Inflammatory macrophage treated with lipopolysaccharide for 4 hours (primary cell): ENCODE measurements around the gene CTIF.

Experiments used
- DNase-seq: peaks from one replicate; pipeline ENCODE4 v3.0.0-alpha.2; 2020

The CTIF gene

GRCh38 chr18:48689548-48689947 lies 150.7 kb downstream of the CTIF start:
- DNase-seq = no peak

DNA sequence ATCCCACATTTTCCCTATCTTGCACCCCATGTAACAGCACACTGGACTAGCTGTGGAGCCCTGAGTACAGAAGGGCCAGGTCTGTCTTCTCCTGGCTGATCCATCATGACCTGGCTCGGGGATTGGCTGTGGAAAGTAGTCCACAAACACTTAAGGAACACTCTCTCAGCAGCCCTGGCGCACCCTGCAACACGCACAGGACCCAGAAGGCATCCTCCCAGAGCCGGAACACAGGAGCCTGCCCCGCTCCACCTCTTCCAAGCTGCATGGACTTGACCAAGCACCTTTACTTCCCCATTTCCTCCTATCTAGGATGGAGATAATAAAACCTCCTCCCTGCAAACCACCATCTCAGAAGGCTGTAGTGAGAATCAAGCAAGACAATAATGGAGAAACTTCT lies 151.7 kb downstream of the CTIF start:
- no peak for DNase-seq

GRCh38 chr18:48693006-48693405 lies 154.2 kb downstream of the CTIF start:
- no peak for DNase-seq

GRCh38 chr18:48693625-48694262 lies 154.9 kb downstream of the CTIF start:
- no peak for DNase-seq

DNA sequence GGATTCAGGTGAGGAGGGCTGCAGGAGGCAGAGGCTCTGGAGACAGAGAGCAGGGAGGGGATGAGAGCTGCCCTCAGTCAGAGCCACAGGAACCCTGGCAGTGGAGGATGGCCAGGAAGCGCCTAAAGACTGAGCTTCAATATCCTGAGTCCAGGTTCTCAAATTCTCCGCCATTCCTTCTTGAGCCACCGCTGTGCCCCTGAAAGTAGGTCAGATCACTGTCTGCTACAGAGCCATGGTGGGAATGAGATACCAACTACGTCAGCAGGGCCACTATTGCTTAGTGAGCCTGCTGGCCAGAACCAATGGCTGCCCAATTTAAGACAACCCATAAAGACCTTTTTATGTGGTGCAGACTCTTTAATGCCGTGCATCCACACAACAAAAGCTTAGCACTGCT lies 155.5 kb downstream of the CTIF start:
- DNase-seq = no peak

- no peak for DNase-seq
These were observed 156.8 kb downstream of the CTIF start for GRCh38 chr18:48695671-48696070.

GRCh38 chr18:48696218-48696617 lies 157.4 kb downstream of the CTIF start:
- no peak for DNase-seq

- no peak for DNase-seq
These were observed 158.6 kb downstream of the CTIF start for GRCh38 chr18:48697441-48697840.

DNA sequence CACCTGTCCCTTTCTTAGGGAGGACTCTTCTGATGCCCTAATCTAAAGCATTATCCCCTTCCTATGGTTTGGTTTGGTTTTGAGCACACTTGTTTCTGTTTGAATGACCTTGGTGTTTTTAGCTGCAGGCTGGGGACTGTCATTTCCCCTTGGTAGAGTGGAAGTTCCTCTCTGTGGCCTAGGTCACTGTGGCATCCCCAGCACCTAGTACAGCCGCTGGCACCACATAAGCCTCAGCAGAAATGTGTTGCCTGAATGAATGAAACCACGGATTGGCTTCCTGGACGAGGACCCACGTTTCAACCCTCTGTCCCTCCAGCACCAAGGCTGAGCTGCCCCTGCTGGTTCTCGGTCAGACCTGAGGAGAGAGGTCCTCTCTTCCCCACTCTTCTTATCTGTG lies 159.9 kb downstream of the CTIF start:
- DNase-seq = peak; percentile 25

DNA sequence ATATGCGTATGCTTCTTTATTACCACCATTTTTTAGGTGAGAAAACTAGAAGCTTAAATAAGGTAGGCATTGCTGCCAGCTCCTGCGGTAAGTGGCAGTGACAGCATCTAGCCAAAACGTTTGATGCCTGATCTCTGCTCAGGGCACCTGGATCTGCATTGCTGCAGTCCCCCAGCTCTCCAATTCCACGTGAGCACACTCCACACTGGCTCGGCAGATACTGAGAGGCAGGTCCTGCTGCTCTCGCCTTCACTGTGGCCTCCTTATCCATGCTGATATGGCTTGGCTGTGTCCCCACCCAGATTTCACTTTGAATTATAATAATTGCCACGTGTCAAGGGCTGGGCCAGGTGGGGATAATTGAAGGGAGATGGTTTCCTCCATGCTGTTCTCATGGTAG lies 160.9 kb downstream of the CTIF start:
- DNase-seq = no peak

DNA sequence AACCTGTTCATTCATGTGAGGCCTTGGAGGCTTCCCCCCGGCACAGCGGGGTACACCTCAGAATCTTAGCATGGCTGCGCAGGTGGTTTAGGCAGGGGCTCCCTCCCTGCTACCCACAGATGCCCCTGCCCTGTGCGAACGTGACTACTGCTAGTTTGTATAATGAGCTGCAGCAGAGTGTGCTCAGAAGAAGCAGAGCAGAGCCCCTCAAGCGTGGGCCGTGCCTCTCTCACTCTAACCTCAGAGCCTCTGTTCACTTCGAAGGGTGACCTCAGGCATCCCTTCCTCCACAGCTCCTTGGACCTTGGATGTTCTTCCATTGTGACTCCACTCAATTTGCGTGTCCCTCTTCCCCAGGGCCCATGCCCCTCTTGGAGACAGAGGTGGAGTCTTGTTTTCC lies 161.6 kb downstream of the CTIF start:
- DNase-seq = no peak

DNA sequence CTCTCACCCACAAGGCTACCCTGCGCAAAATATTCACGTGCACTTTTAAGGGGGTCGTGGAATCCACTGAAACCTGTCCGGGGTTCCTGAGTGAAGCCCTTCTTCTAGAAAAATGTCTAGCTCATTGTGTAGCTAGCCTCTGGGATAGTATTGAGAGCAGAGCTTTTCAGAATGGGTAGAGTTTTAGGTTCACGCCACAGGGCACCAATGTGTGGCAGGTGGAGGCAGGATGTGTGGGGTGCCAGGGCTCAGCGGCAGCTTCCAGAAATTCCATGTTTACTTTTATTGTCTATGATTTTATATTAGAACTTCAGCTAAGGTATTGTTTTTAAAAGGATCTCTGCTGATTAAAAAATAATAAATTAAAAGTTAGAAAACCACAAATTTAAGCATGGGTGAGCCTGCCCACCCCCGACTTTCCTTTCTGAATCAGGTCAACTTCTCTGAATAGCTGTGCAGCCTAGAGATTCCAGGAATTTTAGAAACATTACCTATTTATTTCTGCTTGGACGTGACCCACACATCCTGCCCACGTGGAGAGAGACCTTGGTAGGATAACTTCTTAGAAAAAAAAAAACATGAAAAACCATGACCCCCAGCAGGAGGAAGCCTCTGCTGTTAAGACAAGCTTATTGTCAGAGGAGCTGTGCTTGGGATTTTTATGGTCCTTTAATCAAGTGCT lies 163.7 kb downstream of the CTIF start:
- DNase-seq = no peak

- no peak for DNase-seq
These were observed 164.2 kb downstream of the CTIF start for GRCh38 chr18:48703028-48703386.

GRCh38 chr18:48703418-48703817 lies 164.6 kb downstream of the CTIF start:
- DNase-seq = no peak

- no peak for DNase-seq
These were observed 166.2 kb downstream of the CTIF start for GRCh38 chr18:48705043-48705442.

DNA sequence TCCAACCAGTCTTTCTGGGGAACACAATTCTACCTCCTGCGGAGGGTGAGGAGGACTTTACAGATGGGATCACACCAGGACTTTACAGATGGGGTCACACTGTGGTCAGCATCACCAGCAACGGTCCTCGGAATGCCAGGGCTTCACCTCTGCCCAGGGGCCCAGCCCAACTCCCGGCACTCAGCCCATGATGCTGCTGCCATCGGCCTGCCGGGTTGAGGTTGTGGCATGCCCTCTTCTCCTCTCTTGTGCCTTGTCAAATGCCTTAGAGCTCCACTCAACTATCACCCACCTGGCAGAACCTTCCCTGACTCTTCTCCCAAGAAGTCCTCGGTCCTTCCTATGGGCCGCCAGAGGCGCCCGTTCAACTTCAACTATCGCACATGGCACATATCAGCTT lies 166.7 kb downstream of the CTIF start:
- DNase-seq = no peak

- no peak for DNase-seq
These were observed 167.9 kb downstream of the CTIF start for GRCh38 chr18:48706731-48707130.

DNA sequence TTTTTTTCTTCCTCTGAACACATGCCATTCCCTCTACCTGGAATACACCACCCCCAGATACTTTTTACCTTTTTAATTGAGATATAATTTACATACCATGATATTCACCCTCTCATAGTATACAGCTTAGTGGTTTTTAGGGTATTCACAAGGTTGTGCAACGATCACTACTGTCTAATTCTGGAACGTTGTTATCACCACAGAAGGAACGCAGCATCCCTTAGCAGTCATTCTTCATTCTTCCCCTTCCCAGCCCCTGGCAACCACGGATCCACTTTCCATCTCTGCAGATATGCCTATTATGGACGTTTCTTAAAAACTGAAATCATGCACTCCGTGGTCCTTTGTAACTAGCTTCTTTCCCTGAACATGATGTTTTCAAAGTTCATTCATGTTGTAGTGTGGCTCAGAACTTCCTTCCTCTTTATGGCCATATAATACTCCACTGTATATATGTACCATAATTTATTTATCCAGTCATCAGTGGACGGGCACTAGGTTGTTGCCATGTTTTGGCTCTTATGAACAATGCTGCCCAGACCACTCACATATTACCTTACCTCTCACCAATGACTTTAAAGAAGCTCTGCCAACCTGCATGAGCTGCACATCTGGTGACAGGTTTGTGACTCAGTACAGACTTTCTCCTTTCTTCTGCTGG lies 168.9 kb downstream of the CTIF start:
- peak; percentile 15 for DNase-seq

DNA sequence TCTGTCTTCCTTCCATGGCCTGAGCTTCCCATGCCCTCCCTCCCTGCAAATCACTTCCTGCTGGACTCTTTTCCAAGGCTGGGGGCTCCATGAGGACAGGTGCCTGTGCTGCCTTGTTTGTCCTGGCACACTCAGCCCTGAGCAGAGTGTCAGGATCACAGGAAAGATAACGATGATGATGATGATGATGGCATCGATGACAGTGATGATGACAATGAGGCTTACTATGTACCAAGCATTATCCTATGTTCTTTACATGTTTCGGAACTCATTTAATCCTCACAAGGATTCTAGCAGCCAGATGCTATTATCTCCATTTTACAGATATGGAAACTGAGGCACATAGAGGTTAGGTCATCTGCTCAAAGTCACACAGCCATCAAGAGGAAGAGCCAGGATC lies 170.0 kb downstream of the CTIF start:
- no peak for DNase-seq

- DNase-seq = no peak
These were observed 170.7 kb downstream of the CTIF start for GRCh38 chr18:48709371-48710062.

DNA sequence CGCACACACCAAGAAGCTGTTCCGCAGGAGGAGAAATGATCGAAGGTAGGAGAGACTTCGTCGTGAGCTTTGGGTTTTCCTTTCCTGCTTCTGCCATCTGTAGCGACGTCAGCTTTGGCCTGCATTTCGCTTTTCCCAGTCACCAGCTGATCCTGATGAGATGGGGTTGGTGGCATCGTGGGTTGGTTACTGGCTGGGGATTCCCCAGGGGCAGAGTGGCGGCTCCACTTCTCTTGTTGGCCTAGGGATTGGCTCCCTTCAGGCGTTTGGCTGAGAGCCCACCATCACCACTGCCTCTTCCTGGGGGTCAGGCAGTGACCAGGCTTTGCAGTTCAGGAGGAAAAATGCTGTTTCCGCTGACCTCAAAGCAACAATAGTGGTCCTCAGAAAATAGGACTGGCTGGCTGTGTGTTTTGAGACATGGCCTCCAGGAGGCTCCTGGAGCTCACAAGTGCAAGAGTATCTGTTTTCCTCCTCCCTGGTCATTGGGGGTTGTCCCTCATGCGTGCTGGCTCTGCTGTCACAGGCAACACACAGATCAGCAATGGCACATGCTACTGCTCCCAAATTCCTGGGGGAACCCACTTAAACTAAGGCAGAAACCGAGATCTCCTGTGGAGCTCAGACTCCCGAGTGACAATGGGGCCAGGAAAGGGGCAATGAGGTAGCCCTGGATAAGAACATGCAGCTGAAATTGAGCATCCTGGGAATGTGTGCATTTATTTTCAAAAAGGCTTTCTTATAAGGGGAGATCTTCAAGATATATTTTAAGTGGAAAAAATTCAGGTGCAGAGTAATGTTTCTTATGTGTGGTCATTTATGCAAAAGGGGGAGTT lies 173.0 kb downstream of the CTIF start:
- DNase-seq = peak; percentile 63

GRCh38 chr18:48713309-48713708 lies 174.5 kb downstream of the CTIF start:
- DNase-seq = no peak

- DNase-seq = no peak
These were observed 176.0 kb downstream of the CTIF start for GRCh38 chr18:48714873-48715272.
